ENCODE measurements around the gene POMT1. TPM values are rescaled to one million over a fixed set of nuclear protein-coding genes. Genes with fewer than 3 reads are reported as not detected.

POMT1 gene
- total RNA-seq, 1 donor from 2014 or later: 46.7 TPM

GRCh38 chr9:131461166-131461565 lies 41.6 kb upstream of the POMT1 start:
- Mint-ChIP-seq H3K27me3 (ENCODE audit: low read depth) (no peaks in the 10 kb centered on the region), H3K27ac (ENCODE audit: unreplicated experiment) (no peak overlapping the region), H3K4me3 (ENCODE audit: unreplicated experiment) (no peak overlapping the region), H3K36me3 (ENCODE audit: low read depth) (peaks cover 50% of the 10 kb centered on the region), H3K4me1 (ENCODE audit: low read depth) (no peaks in the 10 kb centered on the region), H3K9me3 (ENCODE audit: low read depth) (no peaks in the 10 kb centered on the region)
- DNase-seq (ENCODE audit: low spot score): peak; percentile 60
- TF ChIP-seq, protein P1, sequence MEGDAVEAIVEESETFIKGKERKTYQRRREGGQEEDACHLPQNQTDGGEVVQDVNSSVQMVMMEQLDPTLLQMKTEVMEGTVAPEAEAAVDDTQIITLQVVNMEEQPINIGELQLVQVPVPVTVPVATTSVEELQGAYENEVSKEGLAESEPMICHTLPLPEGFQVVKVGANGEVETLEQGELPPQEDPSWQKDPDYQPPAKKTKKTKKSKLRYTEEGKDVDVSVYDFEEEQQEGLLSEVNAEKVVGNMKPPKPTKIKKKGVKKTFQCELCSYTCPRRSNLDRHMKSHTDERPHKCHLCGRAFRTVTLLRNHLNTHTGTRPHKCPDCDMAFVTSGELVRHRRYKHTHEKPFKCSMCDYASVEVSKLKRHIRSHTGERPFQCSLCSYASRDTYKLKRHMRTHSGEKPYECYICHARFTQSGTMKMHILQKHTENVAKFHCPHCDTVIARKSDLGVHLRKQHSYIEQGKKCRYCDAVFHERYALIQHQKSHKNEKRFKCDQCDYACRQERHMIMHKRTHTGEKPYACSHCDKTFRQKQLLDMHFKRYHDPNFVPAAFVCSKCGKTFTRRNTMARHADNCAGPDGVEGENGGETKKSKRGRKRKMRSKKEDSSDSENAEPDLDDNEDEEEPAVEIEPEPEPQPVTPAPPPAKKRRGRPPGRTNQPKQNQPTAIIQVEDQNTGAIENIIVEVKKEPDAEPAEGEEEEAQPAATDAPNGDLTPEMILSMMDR (IDR thresholded peaks at IDR 0.05): no peak

- H3K27ac Mint-ChIP-seq (ENCODE audit: unreplicated experiment): no peak overlapping the region
- peaks cover 46% of the 10 kb centered on the region for H3K36me3 Mint-ChIP-seq (ENCODE audit: low read depth)
- no peaks in the 10 kb centered on the region for H3K9me3 Mint-ChIP-seq (ENCODE audit: low read depth)
- TF ChIP-seq, protein P1 (IDR thresholded peaks at IDR 0.05): no peak
- peaks cover 2% of the 10 kb centered on the region for H3K4me1 Mint-ChIP-seq (ENCODE audit: low read depth)
- no peak overlapping the region for H3K4me3 Mint-ChIP-seq (ENCODE audit: unreplicated experiment)
- no peaks in the 10 kb centered on the region for H3K27me3 Mint-ChIP-seq (ENCODE audit: low read depth)
- DNase-seq (ENCODE audit: low spot score): peak; percentile 66
Measured at GRCh38 chr9:131464354-131465000, 38.2 kb upstream of the POMT1 start.

GRCh38 chr9:131465401-131465800 lies 37.3 kb upstream of the POMT1 start:
- no peaks in the 10 kb centered on the region for H3K9me3 Mint-ChIP-seq (ENCODE audit: low read depth)
- H3K4me1 Mint-ChIP-seq (ENCODE audit: low read depth): peaks cover 3% of the 10 kb centered on the region
- H3K27me3 Mint-ChIP-seq (ENCODE audit: low read depth): no peaks in the 10 kb centered on the region
- no peak overlapping the region for H3K4me3 Mint-ChIP-seq (ENCODE audit: unreplicated experiment)
- H3K27ac Mint-ChIP-seq (ENCODE audit: unreplicated experiment): peak overlapping the region; percentile 41
- TF ChIP-seq, protein P1 (IDR thresholded peaks at IDR 0.05): no peak
- no peak for DNase-seq (ENCODE audit: low spot score)
- peaks cover 45% of the 10 kb centered on the region for H3K36me3 Mint-ChIP-seq (ENCODE audit: low read depth)

DNA sequence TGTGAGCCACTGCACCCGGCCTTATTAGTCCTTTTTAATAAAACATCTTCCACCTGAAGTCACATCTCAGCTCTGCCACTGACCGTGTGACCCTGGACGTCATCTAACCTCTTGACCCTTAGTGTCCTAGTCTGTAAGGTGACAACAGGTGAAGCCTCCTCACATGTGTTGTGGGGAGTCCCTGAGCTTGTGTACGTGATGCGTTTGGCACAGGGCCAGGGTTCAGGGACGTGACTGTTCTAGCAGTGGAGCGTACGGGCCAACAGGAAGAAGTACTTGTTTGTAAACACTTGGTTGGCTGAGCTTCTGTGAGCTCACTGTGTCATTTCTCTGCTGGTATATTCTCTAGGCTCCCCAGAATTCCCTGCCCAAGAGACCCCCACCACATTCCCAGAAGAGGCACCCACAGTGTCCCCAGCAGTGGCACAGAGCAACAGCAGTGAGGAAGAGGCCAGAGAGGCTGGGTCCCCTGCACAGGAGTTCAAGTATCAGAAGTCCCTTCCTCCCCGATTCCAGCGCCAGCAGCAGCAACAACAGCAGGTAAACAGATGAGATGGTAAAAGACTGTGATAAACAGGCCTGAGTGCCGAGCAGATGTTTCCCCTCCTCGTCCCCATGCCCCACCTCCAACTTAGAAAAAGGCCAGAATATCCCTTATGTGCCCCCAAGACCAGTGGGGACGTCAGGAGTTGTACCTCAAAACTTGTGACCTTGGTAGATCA lies 35.3 kb upstream of the POMT1 start:
- Mint-ChIP-seq H3K4me1 (ENCODE audit: low read depth) (peaks cover 3% of the 10 kb centered on the region), H3K36me3 (ENCODE audit: low read depth) (peaks cover 44% of the 10 kb centered on the region), H3K27ac (ENCODE audit: unreplicated experiment) (peak overlapping the region; percentile 27), H3K4me3 (ENCODE audit: unreplicated experiment) (no peak overlapping the region), H3K27me3 (ENCODE audit: low read depth) (no peaks in the 10 kb centered on the region), H3K9me3 (ENCODE audit: low read depth) (no peaks in the 10 kb centered on the region)
- TF ChIP-seq, protein P1 (IDR thresholded peaks at IDR 0.05): no peak
- DNase-seq (ENCODE audit: low spot score): peak; percentile 57

DNA sequence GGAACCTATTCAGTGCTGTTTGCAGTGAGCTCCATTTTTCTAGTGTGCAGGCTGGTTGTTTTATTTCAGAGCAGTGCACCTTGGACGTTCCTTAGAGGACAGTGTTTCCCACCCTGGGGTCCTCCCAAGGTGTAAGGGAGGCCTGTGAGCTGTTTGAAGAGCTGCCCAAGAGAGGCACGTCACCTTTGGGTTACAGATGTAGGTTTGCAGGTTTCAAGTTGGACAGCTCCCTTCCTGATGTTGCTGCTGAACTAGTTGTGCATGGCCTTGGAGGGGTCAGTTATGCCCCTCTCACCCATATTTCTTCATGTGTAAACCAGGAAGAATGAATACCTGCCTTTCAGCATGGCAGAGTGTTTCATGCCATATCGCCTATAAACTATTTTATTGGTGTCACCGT lies 34.7 kb upstream of the POMT1 start:
- H3K27me3 Mint-ChIP-seq (ENCODE audit: low read depth): no peaks in the 10 kb centered on the region
- DNase-seq (ENCODE audit: low spot score): no peak
- H3K4me3 Mint-ChIP-seq (ENCODE audit: unreplicated experiment): no peak overlapping the region
- peaks cover 3% of the 10 kb centered on the region for H3K4me1 Mint-ChIP-seq (ENCODE audit: low read depth)
- H3K27ac Mint-ChIP-seq (ENCODE audit: unreplicated experiment): no peak overlapping the region
- TF ChIP-seq, protein P1 (IDR thresholded peaks at IDR 0.05): no peak
- H3K9me3 Mint-ChIP-seq (ENCODE audit: low read depth): no peaks in the 10 kb centered on the region
- H3K36me3 Mint-ChIP-seq (ENCODE audit: low read depth): peaks cover 49% of the 10 kb centered on the region

Measured in chondrocyte (in vitro differentiated cells).